IMR-90 (cell line): ENCODE measurements around the gene ITIH4. TPM values are rescaled to one million over a fixed set of nuclear protein-coding genes. Genes with fewer than 3 reads are reported as not detected.

Experiments used
- ATAC-seq: fragments of 200-7000 bp; cut with Tn5 transposase; 2 replicates; pipeline ENCODE4 v1.9.1; 2020; ENCODE audit warnings: low read depth, mild to moderate bottlenecking, moderate library complexity
- BruUV-seq: library from RNA; stranded (reverse); fragments of 400-500 nt; replicated peaks from 2 replicates; lab custom pipeline; 2021; lab: Mats Ljungman, UMichigan
- CTCF ChIA-PET: fragments of 300-600 bp; formaldehyde crosslinking; extraction: SDS; loops from one replicate; lab custom pipeline; 2021; ENCODE audit warnings: antibody characterized with exemption; lab: Yijun Ruan, JAX
- POLR2A ChIA-PET: fragments of 300-600 bp; sonication (Branson Sonifier 250); formaldehyde crosslinking; loops from one replicate; lab custom pipeline; 2022; ENCODE audit warnings: antibody characterized with exemption; ENCODE audit not compliant: unreplicated experiment; lab: Charles Lee
- DNase-seq: peaks from one replicate; pipeline ENCODE4 v3.0.0; 2013
- H2AFZ ChIP-seq: replicated peaks from 2 replicates; pipeline ENCODE3; 2013; ENCODE audit warnings: low read length, mild to moderate bottlenecking; ENCODE audit not compliant: poor library complexity
- H2AK5ac ChIP-seq: 2 replicates; pipeline ENCODE4 v1.6.1; 2013; ENCODE audit warnings: low read depth, low read length, inconsistent platforms
- H2AK9ac ChIP-seq: replicated peaks from 2 replicates; pipeline ENCODE3; 2013; ENCODE audit warnings: mild to moderate bottlenecking, low read depth, low read length, moderate library complexity; ENCODE audit not compliant: poor library complexity
- H2BK120ac ChIP-seq: 2 replicates; pipeline ENCODE4 v1.6.1; 2013; ENCODE audit warnings: low read depth, low read length, inconsistent platforms
- H2BK15ac ChIP-seq: 3 replicates; pipeline ENCODE4 v1.6.1; 2013; ENCODE audit warnings: low read depth, low read length, inconsistent platforms
- H2BK20ac ChIP-seq: 2 replicates; pipeline ENCODE4 v1.6.1; 2013; ENCODE audit warnings: low read depth, mild to moderate bottlenecking, inconsistent platforms, low read length, moderate library complexity
- H2BK5ac ChIP-seq: 2 replicates; pipeline ENCODE4 v1.6.1; 2013; ENCODE audit warnings: mild to moderate bottlenecking, low read depth, low read length, inconsistent platforms; ENCODE audit not compliant: poor library complexity, severe bottlenecking
- H3K14ac ChIP-seq: replicated peaks from 2 replicates; pipeline ENCODE4 v1.6.1; 2013; ENCODE audit warnings: low read depth, low read length, inconsistent platforms
- H3K18ac ChIP-seq: 2 replicates; pipeline ENCODE4 v1.6.1; 2013; ENCODE audit warnings: low read depth, low read length, control low read depth
- H3K23ac ChIP-seq: 2 replicates; pipeline ENCODE4 v1.6.1; 2013; ENCODE audit warnings: low read depth, low read length, inconsistent platforms
- H3K27ac ChIP-seq: 2 replicates; pipeline ENCODE4 v1.5.1; 2013; ENCODE audit warnings: mild to moderate bottlenecking, control low read depth, low read length; ENCODE audit not compliant: insufficient read depth
- H3K27me3 ChIP-seq: 2 replicates; pipeline ENCODE4 v1.6.1; 2013; ENCODE audit warnings: low read length; ENCODE audit not compliant: control insufficient read depth, insufficient read depth
- H3K36me3 ChIP-seq: 2 replicates; pipeline ENCODE4 v1.6.1; 2013; ENCODE audit warnings: low read length, mixed read lengths; ENCODE audit not compliant: control insufficient read depth, insufficient read depth
- H3K4ac ChIP-seq: 2 replicates; pipeline ENCODE4 v1.6.1; 2013; ENCODE audit warnings: low read depth, low read length, inconsistent platforms
- H3K4me1 ChIP-seq: 2 replicates; pipeline ENCODE4 v1.6.1; 2013; ENCODE audit warnings: low read length, mixed read lengths; ENCODE audit not compliant: control insufficient read depth, insufficient read depth
- H3K4me2 ChIP-seq: 2 replicates; pipeline ENCODE4 v1.6.1; 2013; ENCODE audit warnings: low read depth, mild to moderate bottlenecking, control low read depth, low read length, moderate library complexity
- H3K4me3 ChIP-seq: 2 replicates; pipeline ENCODE4 v1.5.1; 2013; ENCODE audit warnings: low read depth, mild to moderate bottlenecking, control low read depth, low read length, moderate library complexity; ENCODE audit not compliant: insufficient read depth
- H3K56ac ChIP-seq: 2 replicates; pipeline ENCODE4 v1.6.1; 2013; ENCODE audit warnings: low read length, inconsistent platforms; ENCODE audit not compliant: insufficient read depth; ENCODE audit errors: extremely low read depth
- H3K79me1 ChIP-seq, 2 experiments: 2 replicates each; pipeline ENCODE4 v1.6.1; 2013; ENCODE audit warnings: low read length in 2 of 2, inconsistent platforms in 1 of 2, low read depth in 1 of 2
- H3K9ac ChIP-seq: 2 replicates; pipeline ENCODE4 v1.6.1; 2013; ENCODE audit warnings: low read depth, low read length, control low read depth
- H3K9me1 ChIP-seq: 2 replicates; pipeline ENCODE4 v1.6.1; 2013; ENCODE audit warnings: low read length, inconsistent platforms; ENCODE audit not compliant: insufficient read depth
- H3K9me3 ChIP-seq: 2 replicates; pipeline ENCODE4 v1.6.1; 2013; ENCODE audit warnings: low read length; ENCODE audit not compliant: control insufficient read depth, insufficient read depth
- H4K20me1 ChIP-seq: 2 replicates; pipeline ENCODE4 v1.6.1; 2013; ENCODE audit warnings: low read length, inconsistent platforms; ENCODE audit not compliant: insufficient read depth
- H4K5ac ChIP-seq: 2 replicates; pipeline ENCODE4 v1.6.1; 2013; ENCODE audit warnings: mild to moderate bottlenecking, low read depth, low read length, control low read depth
- H4K8ac ChIP-seq, 2 experiments: 2 replicates each; pipeline ENCODE4 v1.6.1; 2013; ENCODE audit warnings: low read depth in 2 of 2, low read length in 2 of 2, control low read depth in 1 of 2, inconsistent platforms in 1 of 2
- H4K91ac ChIP-seq: 2 replicates; pipeline ENCODE4 v1.6.1; 2013; ENCODE audit warnings: low read depth, low read length, inconsistent platforms; ENCODE audit not compliant: insufficient read depth
- BHLHE40 ChIP-seq: fragments of 150-350 bp; IDR thresholded peaks from 2 replicates; pipeline ENCODE4 v1.6.1; 2016; ENCODE audit warnings: mild to moderate bottlenecking, low read depth, low read length
- CEBPB ChIP-seq: IDR thresholded peaks from 2 replicates; pipeline ENCODE4 v1.6.1; 2012; ENCODE audit warnings: low read depth, low read length, improper control_type of control experiment
- CHD1 ChIP-seq: IDR thresholded peaks from 2 replicates; pipeline ENCODE4 v1.6.1; 2012; ENCODE audit warnings: low read depth, low read length, improper control_type of control experiment
- FOS ChIP-seq: fragments of 150-350 bp; IDR thresholded peaks from 2 replicates; pipeline ENCODE4 v1.6.1; 2016; ENCODE audit warnings: low read depth, low read length
- MAFK ChIP-seq: IDR thresholded peaks from 2 replicates; pipeline ENCODE4 v1.6.1; 2012; ENCODE audit warnings: low read depth, low read length, improper control_type of control experiment
- MXI1 ChIP-seq: IDR thresholded peaks from 2 replicates; pipeline ENCODE4 v1.6.1; 2012; ENCODE audit warnings: low read depth, mild to moderate bottlenecking, low read length, moderate library complexity, borderline replicate concordance
- NFE2L2 ChIP-seq: fragments of 150-350 bp; IDR thresholded peaks from 2 replicates; pipeline ENCODE4 v1.6.1; 2016; ENCODE audit warnings: low read depth, mild to moderate bottlenecking, low read length
- POLR2A ChIP-seq: IDR thresholded peaks from 2 replicates; pipeline ENCODE4 v1.6.1; 2012; ENCODE audit warnings: mild to moderate bottlenecking, low read depth, low read length
- RAD21 ChIP-seq: IDR thresholded peaks from 2 replicates; pipeline ENCODE4 v1.6.1; 2012; ENCODE audit warnings: low read length, improper control_type of control experiment
- RCOR1 ChIP-seq: IDR thresholded peaks from 2 replicates; pipeline ENCODE4 v1.6.1; 2012; ENCODE audit warnings: mild to moderate bottlenecking, low read length, improper control_type of control experiment; ENCODE audit not compliant: insufficient replicate concordance
- RFX5 ChIP-seq: IDR thresholded peaks from 2 replicates; pipeline ENCODE4 v1.8.0; 2012; ENCODE audit warnings: low read depth, mild to moderate bottlenecking, low read length, moderate library complexity
- SMC3 ChIP-seq: fragments of 150-350 bp; IDR thresholded peaks from 2 replicates; pipeline ENCODE4 v1.6.1; 2016; ENCODE audit warnings: low read depth, mild to moderate bottlenecking, antibody characterized with exemption, low read length, moderate library complexity
- WGBS, 2 experiments: methylation state at CpG; one replicate each; pipeline versions ENCODE4 v1.1.5 to v1.1.7; 2013; ENCODE audit warnings: missing lambda C conversion rate in 2 of 2; ENCODE audit not compliant: insufficient read length in 1 of 2; ENCODE audit errors: extremely low coverage in 2 of 2; 5-methylcytosine and 5-hydroxymethylcytosine counted together
- dilution Hi-C: fragments of 300-500 bp; cut with HindIII; formaldehyde crosslinking; loops from one replicate; pipeline ENCODE4 v1.14.3; 2018; ENCODE audit warnings: low sequenced_read_pairs; ENCODE audit not compliant: unreplicated experiment
- in situ Hi-C: fragments of 300-500 bp; cut with MboI; formaldehyde crosslinking; loops from 3 replicates; pipeline ENCODE4 v1.14.3; 2019; ENCODE audit warnings: low sequenced_read_pairs, inconsistent platforms, mixed read lengths
- intact Hi-C: fragments of 100-400 bp; cut with micrococcal nuclease; formaldehyde crosslinking; loops from 2 replicates; pipeline ENCODE4 v1.10.0; 2022
- polyA plus RNA-seq, 3 experiments: library from polyadenylated mRNA; depleted of rRNA; stranded (reverse); fragments of >200 nt; gene quantifications; 2 replicates each; pipeline ENCODE4 v1.2.3, GENCODE V29; 2012; ENCODE audit warnings: low replicate concordance in 1 of 3
- total RNA-seq: library from RNA; depleted of rRNA; stranded (reverse); fragments of >200 nt; gene quantifications from 2 replicates; pipeline ENCODE4 v1.2.3, GENCODE V29; 2012
- TF ChIP-seq, protein P1 (sequence below): fragments of 150-350 bp; IDR thresholded peaks from 2 replicates; pipeline ENCODE4 v1.6.1; 2017; ENCODE audit warnings: mild to moderate bottlenecking, antibody characterized with exemption, low read length, low read depth
- TF ChIP-seq, protein P2 (sequence below): conservative IDR thresholded peaks from 2 replicates; pipeline ENCODE4 v1.5.1; 2012; ENCODE audit warnings: mild to moderate bottlenecking, low read depth, low read length, improper control_type of control experiment
- TF ChIP-seq, protein P3 (sequence below): fragments of 150-350 bp; IDR thresholded peaks from 2 replicates; pipeline ENCODE4 v1.6.1; 2016; ENCODE audit warnings: low read depth, mild to moderate bottlenecking, low read length, moderate library complexity, borderline replicate concordance

ITIH4 gene
- total and polyA plus RNA-seq, 2 of the 4 experiments (the other 2 are of a cell fraction) = 0.26 to 0.36 TPM

DNA sequence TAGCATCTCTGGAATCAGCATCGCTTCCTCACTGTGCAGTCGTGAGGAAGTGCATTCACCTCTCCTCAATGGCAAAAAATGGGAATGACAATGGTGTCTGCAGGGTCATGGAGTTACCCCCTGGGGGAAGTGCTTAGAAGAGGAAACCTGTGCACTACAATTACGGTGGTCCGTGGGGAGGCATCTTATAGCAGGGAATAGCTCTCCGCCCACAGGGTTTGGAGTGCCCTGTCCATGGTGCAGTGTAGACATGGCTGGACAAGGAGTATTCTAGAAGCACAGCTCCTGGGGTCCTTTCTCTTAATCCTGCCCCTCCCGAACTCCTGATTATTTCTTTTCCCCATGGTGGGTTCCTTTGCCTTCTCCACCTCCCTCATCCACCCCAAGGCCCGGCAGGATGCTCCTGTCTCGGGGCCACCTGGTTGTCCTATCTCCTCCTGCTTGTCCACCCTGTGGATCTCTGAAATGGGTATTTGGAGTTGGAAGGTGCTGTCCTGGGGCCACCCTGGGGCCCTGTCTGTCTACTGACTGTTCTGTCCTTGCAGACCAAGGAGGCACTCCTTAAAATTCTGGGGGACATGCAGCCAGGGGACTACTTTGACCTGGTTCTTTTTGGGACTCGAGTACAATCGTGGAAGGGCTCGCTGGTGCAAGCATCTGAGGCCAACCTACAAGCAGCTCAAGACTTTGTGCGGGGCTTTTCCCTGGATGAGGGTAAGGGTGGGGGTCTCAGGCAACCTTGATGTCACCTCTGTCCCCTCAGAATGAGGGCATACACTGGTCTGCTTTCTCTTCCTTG, 47.9 kb downstream of the ITIH4 start:
- dilution Hi-C loops = no loop called here
- intact Hi-C loops = no loop called here
- Histone ChIP-seq H3K4me3 (no peak overlapping the region), H3K27ac (no peak overlapping the region), H3K4me1 (no peaks in the 10 kb centered on the region), H3K56ac (no peak overlapping the region), H4K20me1 (no peaks in the 10 kb centered on the region), H3K23ac (no peak overlapping the region), H2AK9ac (no peak overlapping the region), H2BK5ac (no peak overlapping the region), H3K4me2 (no peak overlapping the region), H2BK120ac (no peak overlapping the region), H2AK5ac (no peak overlapping the region), H3K4ac (no peak overlapping the region), H4K8ac (no peak overlapping the region), H2BK15ac (no peak overlapping the region), H4K5ac (no peak overlapping the region), H3K9me3 (no peaks in the 10 kb centered on the region), H3K9ac (no peak overlapping the region), H2BK20ac (no peak overlapping the region), H2AFZ (no peak overlapping the region), H3K79me1 (no peaks in the 10 kb centered on the region), H3K14ac (no peak overlapping the region), H3K27me3 (peaks cover 57% of the 10 kb centered on the region), H3K36me3 (no peaks in the 10 kb centered on the region), H3K18ac (no peak overlapping the region), H3K9me1 (peaks cover 4% of the 10 kb centered on the region; the same call in 1 of the 2 replicates), H4K91ac (no peak overlapping the region)
- in situ Hi-C loops = no loop called here
- DNase-seq = no peak
- ChIA-PET POLR2A (no interaction called here), CTCF (no interaction called here)
- no TSS peak for BruUV-seq
- 67% methylated on average over 2 of the region's 12 CpGs; no CpG with 5 or more reads in 1 of the 2 experiments for WGBS, 2 experiments
- no peak for ATAC-seq
- no peak for TF ChIP-seq CEBPB
- TF ChIP-seq RCOR1 = no peak
- no peak for TF ChIP-seq MXI1
- no peak for TF ChIP-seq SMC3
- no peak for TF ChIP-seq POLR2A
- TF ChIP-seq FOS = no peak
- no peak for TF ChIP-seq BHLHE40
- no peak for TF ChIP-seq NFE2L2
- no peak for TF ChIP-seq RFX5
- TF ChIP-seq, protein P1, sequence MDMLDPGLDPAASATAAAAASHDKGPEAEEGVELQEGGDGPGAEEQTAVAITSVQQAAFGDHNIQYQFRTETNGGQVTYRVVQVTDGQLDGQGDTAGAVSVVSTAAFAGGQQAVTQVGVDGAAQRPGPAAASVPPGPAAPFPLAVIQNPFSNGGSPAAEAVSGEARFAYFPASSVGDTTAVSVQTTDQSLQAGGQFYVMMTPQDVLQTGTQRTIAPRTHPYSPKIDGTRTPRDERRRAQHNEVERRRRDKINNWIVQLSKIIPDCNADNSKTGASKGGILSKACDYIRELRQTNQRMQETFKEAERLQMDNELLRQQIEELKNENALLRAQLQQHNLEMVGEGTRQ = no peak
- no peak for TF ChIP-seq CHD1
- TF ChIP-seq, protein P2, sequence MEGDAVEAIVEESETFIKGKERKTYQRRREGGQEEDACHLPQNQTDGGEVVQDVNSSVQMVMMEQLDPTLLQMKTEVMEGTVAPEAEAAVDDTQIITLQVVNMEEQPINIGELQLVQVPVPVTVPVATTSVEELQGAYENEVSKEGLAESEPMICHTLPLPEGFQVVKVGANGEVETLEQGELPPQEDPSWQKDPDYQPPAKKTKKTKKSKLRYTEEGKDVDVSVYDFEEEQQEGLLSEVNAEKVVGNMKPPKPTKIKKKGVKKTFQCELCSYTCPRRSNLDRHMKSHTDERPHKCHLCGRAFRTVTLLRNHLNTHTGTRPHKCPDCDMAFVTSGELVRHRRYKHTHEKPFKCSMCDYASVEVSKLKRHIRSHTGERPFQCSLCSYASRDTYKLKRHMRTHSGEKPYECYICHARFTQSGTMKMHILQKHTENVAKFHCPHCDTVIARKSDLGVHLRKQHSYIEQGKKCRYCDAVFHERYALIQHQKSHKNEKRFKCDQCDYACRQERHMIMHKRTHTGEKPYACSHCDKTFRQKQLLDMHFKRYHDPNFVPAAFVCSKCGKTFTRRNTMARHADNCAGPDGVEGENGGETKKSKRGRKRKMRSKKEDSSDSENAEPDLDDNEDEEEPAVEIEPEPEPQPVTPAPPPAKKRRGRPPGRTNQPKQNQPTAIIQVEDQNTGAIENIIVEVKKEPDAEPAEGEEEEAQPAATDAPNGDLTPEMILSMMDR = no peak
- TF ChIP-seq, protein P3, sequence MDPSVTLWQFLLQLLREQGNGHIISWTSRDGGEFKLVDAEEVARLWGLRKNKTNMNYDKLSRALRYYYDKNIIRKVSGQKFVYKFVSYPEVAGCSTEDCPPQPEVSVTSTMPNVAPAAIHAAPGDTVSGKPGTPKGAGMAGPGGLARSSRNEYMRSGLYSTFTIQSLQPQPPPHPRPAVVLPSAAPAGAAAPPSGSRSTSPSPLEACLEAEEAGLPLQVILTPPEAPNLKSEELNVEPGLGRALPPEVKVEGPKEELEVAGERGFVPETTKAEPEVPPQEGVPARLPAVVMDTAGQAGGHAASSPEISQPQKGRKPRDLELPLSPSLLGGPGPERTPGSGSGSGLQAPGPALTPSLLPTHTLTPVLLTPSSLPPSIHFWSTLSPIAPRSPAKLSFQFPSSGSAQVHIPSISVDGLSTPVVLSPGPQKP = no peak
- TF ChIP-seq RAD21 = no peak
- TF ChIP-seq MAFK = no peak
